Memory B cell (primary cell): Measurements from ENCODE around the gene SLC12A6.
"Not testable (repeated sequence)": the region's sequence is repeated elsewhere in the genome, so short reads cannot be mapped to it uniquely, and the experiment has no call there.

Source experiments
- ATAC-seq: fragments of 150-1000 bp; cut with Tn5 transposase; 2 replicates; pipeline ENCODE4 v1.10.0; 2021; ENCODE audit warnings: low read depth, mild to moderate bottlenecking, moderate library complexity
- DNase-seq, 2 donors: peaks; one replicate each; pipeline ENCODE4 v3.0.0; 2022; ENCODE audit warnings: low spot score in 2 of 2
- H3K27ac Mint-ChIP-seq: one replicate; pipeline ENCODE4 v1.8.0; 2022; ENCODE audit warnings: mild to moderate bottlenecking, moderate library complexity, mixed read lengths
- H3K27me3 Mint-ChIP-seq: one replicate; pipeline ENCODE4 v1.8.0; 2022; ENCODE audit warnings: mixed read lengths
- H3K36me3 Mint-ChIP-seq: one replicate; pipeline ENCODE4 v1.8.0; 2022; ENCODE audit warnings: mild to moderate bottlenecking, mixed read lengths
- H3K4me1 Mint-ChIP-seq: one replicate; pipeline ENCODE4 v1.8.0; 2022; ENCODE audit warnings: mixed read lengths
- H3K4me3 Mint-ChIP-seq: one replicate; pipeline ENCODE4 v1.8.0; 2022; ENCODE audit warnings: mild to moderate bottlenecking, moderate library complexity, mixed read lengths
- H3K9me3 Mint-ChIP-seq: one replicate; pipeline ENCODE4 v1.8.0; 2022; ENCODE audit warnings: mixed read lengths

Gene SLC12A6

DNA sequence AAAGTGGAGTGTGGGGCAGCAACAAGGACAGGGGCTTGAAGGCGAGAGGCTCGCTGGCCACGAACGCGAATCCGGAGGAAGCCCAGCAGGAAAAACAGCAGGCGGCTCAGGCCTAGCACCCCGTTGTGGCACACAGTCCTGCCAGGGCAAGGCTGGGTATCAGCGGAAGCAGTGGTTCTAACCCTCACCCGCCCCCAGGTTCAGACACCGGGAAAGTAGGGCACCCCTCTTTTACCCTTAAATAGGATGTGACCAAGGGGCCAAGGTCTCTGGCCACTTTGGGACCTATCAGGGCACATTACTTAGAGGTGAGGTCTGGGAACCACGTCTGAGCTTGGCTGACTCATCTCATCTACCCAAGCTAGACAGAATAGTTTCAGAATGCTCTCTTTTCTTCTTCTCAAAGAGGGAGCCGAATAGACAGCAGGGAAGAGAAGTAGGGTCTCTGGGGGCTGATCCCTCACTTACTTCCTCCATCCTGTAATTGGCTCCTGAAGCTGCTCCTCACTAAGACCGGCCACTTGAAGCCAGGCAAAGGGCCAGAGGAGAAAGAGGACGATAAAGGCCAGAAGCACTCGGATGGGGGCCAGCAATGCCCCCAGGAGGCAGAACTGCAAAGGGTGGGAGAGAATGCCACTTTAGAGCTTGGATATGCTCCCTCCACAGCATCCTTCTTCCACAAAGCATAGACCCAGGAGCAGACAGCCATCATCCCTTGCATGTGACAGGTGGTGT is 27.7 kb upstream of the SLC12A6 start:
- no peak for DNase-seq
- peak overlapping the region; percentile 20 for H3K27ac Mint-ChIP-seq
- H3K27me3 Mint-ChIP-seq, result no peaks in the 10 kb centered on the region
- H3K36me3 Mint-ChIP-seq, result peaks cover 11% of the 10 kb centered on the region
- peaks cover 36% of the 10 kb centered on the region for H3K4me1 Mint-ChIP-seq
- peak overlapping the region; percentile 96 for H3K4me3 Mint-ChIP-seq
- H3K9me3 Mint-ChIP-seq, result no peaks in the 10 kb centered on the region
- no peak for ATAC-seq

DNA sequence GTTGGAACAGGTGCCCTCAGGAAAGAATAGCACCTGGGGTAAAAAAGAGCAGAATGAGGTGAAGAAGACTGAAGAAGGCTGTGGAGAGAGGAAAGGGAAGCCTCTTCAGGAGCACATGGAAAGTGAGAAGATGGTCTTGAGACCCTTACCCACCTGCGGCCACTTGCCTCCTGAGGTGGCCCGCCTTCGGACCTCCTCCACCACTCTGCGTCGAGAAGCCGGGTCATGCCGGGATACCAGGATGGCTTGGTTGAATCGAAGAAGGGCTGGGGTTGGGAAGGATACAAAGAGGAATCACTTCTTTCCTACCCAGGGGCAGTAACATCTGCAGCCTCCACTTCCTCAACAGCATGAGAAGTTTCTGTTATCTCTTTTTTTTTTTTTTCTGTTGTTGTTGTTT is 26.5 kb upstream of the SLC12A6 start:
- no peak overlapping the region for H3K27ac Mint-ChIP-seq
- no peak for DNase-seq
- no peaks in the 10 kb centered on the region for H3K9me3 Mint-ChIP-seq
- no peak for ATAC-seq
- H3K4me3 Mint-ChIP-seq, result no peak overlapping the region
- peaks cover 14% of the 10 kb centered on the region for H3K36me3 Mint-ChIP-seq
- H3K27me3 Mint-ChIP-seq, result no peaks in the 10 kb centered on the region
- peaks cover 31% of the 10 kb centered on the region for H3K4me1 Mint-ChIP-seq

DNA sequence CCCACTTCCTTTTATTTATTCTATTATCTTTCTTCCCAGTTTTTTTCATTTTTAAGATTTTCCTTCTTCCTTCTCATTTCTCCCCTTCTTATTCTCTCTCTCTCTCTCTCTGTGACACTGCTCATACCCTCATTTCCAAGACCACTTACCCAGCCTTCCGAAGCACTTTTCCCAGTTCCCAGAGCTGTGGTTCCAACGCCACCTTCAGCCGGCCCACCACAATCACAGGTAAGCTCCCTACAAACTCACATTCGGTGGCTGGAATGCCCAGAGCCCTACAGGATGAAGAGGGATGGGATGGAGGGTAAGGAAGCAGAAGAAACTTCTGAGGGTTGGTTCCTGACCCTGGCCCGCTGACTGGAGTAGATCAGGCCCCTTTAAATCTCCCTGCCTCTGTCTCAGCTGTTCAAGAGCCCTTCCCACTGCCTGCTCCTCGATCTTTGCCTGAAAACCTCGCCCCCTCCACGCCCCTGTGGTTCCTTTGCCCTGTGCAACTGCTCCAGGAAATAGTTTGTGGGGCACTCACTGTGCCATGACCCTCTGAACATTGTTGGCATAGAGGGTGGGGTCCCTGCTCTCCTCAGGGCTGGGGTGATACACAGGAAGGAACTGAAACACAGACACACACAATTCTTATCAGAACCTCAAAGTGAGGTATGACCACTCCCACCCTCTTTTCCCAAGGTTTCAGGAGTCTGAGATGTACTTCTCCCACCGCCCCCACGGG is 24.6 kb upstream of the SLC12A6 start:
- H3K4me1 Mint-ChIP-seq, result peaks cover 23% of the 10 kb centered on the region
- H3K4me3 Mint-ChIP-seq, result no peak overlapping the region
- H3K36me3 Mint-ChIP-seq, result peaks cover 23% of the 10 kb centered on the region
- H3K27me3 Mint-ChIP-seq, result no peaks in the 10 kb centered on the region
- H3K27ac Mint-ChIP-seq, result no peak overlapping the region
- DNase-seq, result no peak
- ATAC-seq, result no peak
- no peaks in the 10 kb centered on the region for H3K9me3 Mint-ChIP-seq

DNA sequence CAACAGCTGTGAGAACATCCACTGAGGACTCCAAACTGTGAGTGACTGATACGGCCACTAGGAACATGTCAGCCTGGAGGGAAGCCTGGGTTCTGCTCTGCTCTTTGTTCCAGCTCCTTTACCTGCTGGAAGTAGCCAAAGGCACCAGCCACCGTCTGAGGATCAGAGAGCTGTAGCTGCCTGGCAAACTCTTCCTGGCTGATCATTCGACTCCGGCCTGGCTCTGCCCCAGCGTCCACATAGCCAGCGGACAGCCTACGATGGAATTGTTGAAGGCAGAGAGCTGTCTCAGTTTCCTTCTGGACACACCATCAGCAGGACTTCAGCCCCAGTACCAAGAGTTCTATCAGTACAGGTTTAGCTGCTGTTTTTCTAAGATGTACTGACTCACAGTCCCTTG is 23.7 kb upstream of the SLC12A6 start:
- Mint-ChIP-seq H3K27ac (no peak overlapping the region), H3K9me3 (no peaks in the 10 kb centered on the region), H3K27me3 (no peaks in the 10 kb centered on the region), H3K36me3 (peaks cover 23% of the 10 kb centered on the region), H3K4me3 (no peak overlapping the region), H3K4me1 (peaks cover 18% of the 10 kb centered on the region)
- ATAC-seq (no peak), DNase-seq (no peak)

DNA sequence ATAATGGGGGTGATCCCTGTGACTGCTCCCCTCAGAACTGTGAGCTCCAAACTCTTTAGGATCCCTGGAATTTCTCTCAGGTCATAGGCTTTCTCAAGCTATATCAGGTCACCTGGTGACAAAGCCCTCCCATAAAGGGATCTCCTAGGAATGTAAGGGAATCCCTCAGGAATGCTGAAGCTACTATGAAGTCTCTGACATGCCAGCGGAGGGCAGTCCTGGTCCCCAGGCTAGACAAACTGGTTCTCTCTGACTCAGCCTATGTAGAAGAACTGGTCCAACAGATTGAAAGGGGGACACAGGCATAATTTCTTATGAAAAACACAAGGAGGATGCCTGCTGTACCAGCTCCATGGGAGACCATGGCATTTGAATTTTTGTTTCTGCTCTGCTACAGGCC is 22.7 kb upstream of the SLC12A6 start:
- Mint-ChIP-seq H3K4me3 (no peak overlapping the region), H3K36me3 (peaks cover 27% of the 10 kb centered on the region), H3K4me1 (peaks cover 9% of the 10 kb centered on the region), H3K27ac (no peak overlapping the region), H3K27me3 (no peaks in the 10 kb centered on the region), H3K9me3 (no peaks in the 10 kb centered on the region)
- ATAC-seq, result no peak
- no peak for DNase-seq

DNA sequence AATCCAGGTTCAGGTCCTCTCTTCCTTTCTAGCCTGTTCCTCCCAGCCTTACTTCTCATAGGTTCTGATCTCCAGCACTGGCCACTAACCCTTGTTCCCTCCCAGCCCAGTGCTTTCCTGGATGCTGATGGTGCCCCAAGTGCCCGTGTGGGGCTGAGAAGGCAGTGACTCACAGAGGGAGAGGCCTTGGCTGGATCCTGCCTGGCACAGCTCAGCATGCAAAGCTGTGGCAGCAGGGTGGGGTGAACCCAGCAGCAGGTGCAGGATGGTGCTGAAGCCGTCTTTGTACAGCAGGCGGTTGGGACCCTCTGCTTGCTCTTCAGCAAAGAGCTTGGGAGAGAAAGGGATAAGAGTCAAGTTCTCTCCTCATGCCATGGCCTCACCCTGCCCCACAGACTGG is 21.8 kb upstream of the SLC12A6 start:
- H3K27me3 Mint-ChIP-seq, result no peaks in the 10 kb centered on the region
- H3K4me1 Mint-ChIP-seq, result peaks cover 6% of the 10 kb centered on the region
- H3K27ac Mint-ChIP-seq, result no peak overlapping the region
- H3K9me3 Mint-ChIP-seq, result no peaks in the 10 kb centered on the region
- ATAC-seq (no peak), DNase-seq (no peak)
- peaks cover 27% of the 10 kb centered on the region for H3K36me3 Mint-ChIP-seq
- H3K4me3 Mint-ChIP-seq, result no peak overlapping the region

DNA sequence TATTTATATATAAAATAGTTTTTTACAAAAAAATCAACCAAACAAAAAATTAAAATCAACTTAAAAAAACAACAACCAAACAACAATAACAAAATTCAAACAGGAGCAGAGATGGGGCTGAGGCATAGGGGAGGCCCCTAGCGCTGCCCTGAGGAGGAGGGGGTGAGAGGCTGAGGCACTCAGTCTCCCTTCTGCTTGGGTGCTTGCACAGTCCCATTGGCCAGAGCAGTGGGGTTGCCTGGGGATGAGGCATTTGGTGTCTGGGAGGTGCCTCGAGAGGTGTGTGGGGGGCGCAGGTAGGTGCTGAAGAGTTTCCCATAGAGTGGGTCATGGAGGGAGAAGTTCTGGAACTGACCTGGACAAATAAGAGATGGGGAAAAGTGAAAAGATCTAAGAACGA is 21.4 kb upstream of the SLC12A6 start:
- no peak overlapping the region for H3K4me3 Mint-ChIP-seq
- peaks cover 27% of the 10 kb centered on the region for H3K36me3 Mint-ChIP-seq
- H3K4me1 Mint-ChIP-seq, result peaks cover 6% of the 10 kb centered on the region
- no peaks in the 10 kb centered on the region for H3K9me3 Mint-ChIP-seq
- no peaks in the 10 kb centered on the region for H3K27me3 Mint-ChIP-seq
- H3K27ac Mint-ChIP-seq, result no peak overlapping the region
- DNase-seq (no peak), ATAC-seq (no peak)

DNA sequence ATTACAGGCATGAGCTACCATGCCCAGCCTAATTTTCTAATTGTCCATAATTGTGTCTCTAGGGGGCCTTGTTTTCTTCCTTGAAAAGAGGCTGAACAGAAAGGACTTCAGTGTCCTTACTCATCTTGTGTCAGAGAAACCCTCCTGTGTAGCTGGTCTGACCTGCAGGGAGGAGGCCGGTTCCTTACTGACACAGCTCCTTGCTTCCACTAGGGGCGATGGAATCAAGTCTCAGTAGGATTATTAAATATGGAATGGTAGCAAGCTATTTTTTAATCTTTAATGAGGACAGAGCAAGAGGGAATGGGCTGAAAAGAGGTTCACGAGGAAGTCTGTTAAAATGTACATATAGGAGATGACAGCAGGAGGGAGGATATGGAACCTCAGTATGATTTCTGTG is 20.8 kb upstream of the SLC12A6 start:
- Mint-ChIP-seq H3K27ac (no peak overlapping the region), H3K4me3 (no peak overlapping the region), H3K4me1 (peaks cover 4% of the 10 kb centered on the region), H3K27me3 (no peaks in the 10 kb centered on the region), H3K36me3 (peaks cover 27% of the 10 kb centered on the region), H3K9me3 (no peaks in the 10 kb centered on the region)
- DNase-seq (no peak), ATAC-seq (no peak)

DNA sequence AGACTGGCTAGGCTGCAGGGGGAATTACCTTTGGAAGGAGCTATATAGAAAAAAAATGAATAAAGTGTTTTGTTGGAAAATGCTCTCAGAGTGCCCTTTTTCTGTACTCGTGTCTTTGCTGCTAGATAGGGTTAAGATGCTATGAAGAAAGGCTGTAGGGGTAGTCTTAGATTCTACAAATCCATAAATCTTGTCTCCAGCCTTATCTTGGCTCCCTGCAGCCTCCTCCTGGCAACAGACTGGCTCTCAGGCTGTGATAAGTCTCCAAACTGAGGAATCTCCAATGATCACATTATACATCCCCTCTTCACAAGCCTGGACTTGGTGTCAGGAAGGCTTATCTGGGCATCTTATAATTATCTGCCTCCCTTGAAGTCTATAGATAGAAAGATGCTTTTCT is 20.1 kb upstream of the SLC12A6 start:
- Mint-ChIP-seq H3K9me3 (no peaks in the 10 kb centered on the region), H3K36me3 (peaks cover 23% of the 10 kb centered on the region), H3K4me3 (no peak overlapping the region), H3K4me1 (no peaks in the 10 kb centered on the region), H3K27ac (no peak overlapping the region), H3K27me3 (no peaks in the 10 kb centered on the region)
- DNase-seq (no peak), ATAC-seq (no peak)

DNA sequence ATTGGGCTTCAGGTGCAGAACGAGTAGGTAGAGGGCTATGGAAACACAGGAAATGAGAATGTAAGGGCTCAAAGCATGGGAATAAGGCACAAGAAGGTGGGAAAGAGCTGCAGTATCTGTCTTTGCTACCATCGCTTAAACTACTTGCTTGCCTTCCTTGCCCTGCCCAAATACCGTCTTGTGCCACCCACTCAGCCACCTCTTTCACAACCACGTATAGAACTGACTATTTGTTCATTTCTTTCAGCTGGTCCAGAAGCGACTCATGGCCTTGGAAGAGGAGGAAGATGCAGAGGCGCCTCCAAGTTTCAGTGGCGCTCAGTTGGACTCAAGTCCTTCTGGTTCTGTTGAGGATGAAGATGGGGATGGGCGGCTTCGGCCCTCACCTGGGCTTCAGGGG is 17.7 kb upstream of the SLC12A6 start:
- no peak for ATAC-seq
- no peak for DNase-seq
- Mint-ChIP-seq H3K4me1 (no peaks in the 10 kb centered on the region), H3K27me3 (no peaks in the 10 kb centered on the region), H3K36me3 (peaks cover 16% of the 10 kb centered on the region), H3K4me3 (no peak overlapping the region), H3K27ac (no peak overlapping the region), H3K9me3 (no peaks in the 10 kb centered on the region)

DNA sequence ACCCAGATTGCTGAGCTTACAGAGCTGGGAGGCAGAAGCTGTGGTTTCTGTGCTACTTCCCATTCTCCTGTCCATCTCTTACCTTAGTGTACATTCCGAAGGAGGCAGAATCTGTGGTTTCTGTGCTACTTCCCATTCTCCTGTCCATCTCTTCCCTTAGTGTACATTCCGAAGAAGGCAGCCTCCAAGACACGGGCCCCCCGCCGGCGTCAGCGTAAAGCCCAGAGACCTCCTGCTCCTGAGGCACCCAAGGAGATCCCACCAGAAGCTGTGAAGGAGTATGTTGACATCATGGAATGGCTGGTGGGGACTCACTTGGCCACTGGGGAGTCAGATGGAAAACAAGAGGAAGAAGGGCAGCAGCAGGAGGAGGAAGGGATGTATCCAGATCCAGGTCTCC is 16.7 kb upstream of the SLC12A6 start:
- Mint-ChIP-seq H3K9me3 (no peaks in the 10 kb centered on the region), H3K36me3 (peaks cover 14% of the 10 kb centered on the region), H3K4me1 (no peaks in the 10 kb centered on the region), H3K27ac (no peak overlapping the region), H3K4me3 (no peak overlapping the region), H3K27me3 (no peaks in the 10 kb centered on the region)
- ATAC-seq (no peak), DNase-seq (no peak)

DNA sequence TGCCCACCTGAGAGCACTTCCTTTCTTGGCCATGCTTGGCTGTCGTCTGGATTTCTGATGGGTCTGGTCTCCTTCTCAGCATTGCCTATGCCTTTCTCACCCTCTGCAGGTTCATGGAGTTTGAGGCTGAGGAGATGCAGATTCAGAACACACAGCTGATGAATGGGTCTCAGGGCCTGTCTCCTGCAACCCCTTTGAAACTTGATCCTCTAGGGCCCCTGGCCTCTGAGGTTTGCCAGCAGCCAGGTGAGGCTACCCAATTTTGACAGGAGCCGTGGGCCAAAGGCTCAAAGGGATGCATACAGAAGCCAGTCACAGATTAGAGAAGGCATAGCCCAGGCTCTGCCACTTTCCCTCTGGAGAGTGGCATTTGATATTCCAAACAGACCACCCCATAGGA is 16.0 kb upstream of the SLC12A6 start:
- ATAC-seq (no peak), DNase-seq (no peak)
- no peak overlapping the region for H3K4me3 Mint-ChIP-seq
- no peak overlapping the region for H3K27ac Mint-ChIP-seq
- peaks cover 10% of the 10 kb centered on the region for H3K36me3 Mint-ChIP-seq
- no peaks in the 10 kb centered on the region for H3K9me3 Mint-ChIP-seq
- no peaks in the 10 kb centered on the region for H3K27me3 Mint-ChIP-seq
- no peaks in the 10 kb centered on the region for H3K4me1 Mint-ChIP-seq

DNA sequence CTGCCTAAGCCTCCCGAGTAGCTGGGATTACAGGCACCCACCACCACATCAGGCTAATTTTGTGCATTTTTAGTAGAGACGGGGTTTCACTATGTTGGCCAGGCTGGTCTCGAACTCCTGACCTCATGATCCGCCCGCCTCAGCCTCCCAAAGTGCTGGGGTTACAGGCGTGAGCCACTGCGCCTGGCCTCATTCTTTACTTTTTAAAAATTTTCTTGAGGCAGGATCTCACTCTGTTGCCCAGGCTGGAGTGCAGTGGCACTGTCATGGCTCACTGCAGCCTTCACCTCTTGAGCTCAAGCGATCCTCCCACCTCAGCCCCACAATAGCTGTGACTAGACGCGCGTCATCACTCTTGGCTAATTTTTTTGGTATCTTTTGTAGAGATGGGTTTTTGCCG is 15.4 kb upstream of the SLC12A6 start:
- not testable (repeated sequence) for H3K4me1 Mint-ChIP-seq, H3K4me3 Mint-ChIP-seq, H3K27me3 Mint-ChIP-seq

DNA sequence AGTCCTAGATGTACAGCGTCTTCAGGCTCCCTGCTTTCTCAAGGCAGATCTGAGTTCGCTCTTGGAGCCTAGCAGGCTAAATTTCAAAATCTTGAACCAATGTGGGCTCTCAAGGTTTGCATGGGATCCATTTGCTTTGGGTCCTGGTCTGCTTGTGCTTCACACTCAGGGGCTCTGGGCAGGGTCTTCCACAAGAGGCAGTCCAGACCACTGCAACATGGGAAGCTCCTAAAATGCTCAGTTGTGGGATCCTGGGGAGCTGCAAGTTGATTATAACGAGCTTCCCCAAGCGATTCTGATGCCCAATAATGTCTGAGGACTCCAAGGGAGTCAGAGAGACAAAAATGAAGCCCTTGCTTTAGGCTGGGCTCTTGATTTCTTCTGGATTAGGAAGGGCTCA is 12.2 kb upstream of the SLC12A6 start:
- Mint-ChIP-seq H3K27me3 (no peaks in the 10 kb centered on the region), H3K4me1 (no peaks in the 10 kb centered on the region), H3K9me3 (no peaks in the 10 kb centered on the region), H3K4me3 (no peak overlapping the region), H3K27ac (no peak overlapping the region), H3K36me3 (no peaks in the 10 kb centered on the region)
- DNase-seq (no peak), ATAC-seq (no peak)

More for the DNA sequence above, 15.4 kb upstream of the SLC12A6 start:
- not testable (repeated sequence) for H3K9me3 Mint-ChIP-seq, H3K27ac Mint-ChIP-seq, ATAC-seq, H3K36me3 Mint-ChIP-seq, DNase-seq
